ENCODE results near the gene DNAH9.
A peak's percentile ranks its signal among the peaks of the same experiment; 100 is the strongest.

DNAH9 gene

GRCh38 chr17:11598274-11599221 is at the start of gene DNAH9:
TSS of gene DNAH9 (plus strand) at chr17:11598470. CDS start at chr17:11598499, 29 bp downstream.
- peak; percentile 92 for DNase-seq (ENCODE audit: low spot score)

GRCh38 chr17:11550431-11550830 is 47.8 kb upstream of the DNAH9 start:
- DNase-seq (ENCODE audit: low spot score): no peak

DNA sequence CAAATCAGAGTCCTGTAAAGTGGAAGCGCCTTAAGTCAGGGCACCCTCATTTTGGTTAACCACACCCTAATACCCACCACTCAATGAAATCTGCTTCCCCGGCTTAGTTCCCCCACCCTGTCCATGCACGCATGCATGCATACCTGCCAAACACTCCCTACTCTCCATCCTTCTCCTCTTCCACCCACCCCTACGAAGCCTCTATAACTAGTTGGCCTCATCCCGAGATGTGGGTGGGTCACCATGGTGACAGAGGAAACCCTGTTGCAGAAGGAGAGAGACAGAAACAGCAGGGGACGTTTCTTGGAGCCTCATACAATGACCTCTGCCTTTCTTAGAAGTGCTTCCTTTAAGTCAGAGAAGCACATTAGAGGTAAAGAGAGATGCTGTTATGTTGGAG is 46.8 kb upstream of the DNAH9 start:
- no peak for DNase-seq (ENCODE audit: low spot score)

GRCh38 chr17:11553135-11553534 is 45.1 kb upstream of the DNAH9 start:
- no peak for DNase-seq (ENCODE audit: low spot score)

DNA sequence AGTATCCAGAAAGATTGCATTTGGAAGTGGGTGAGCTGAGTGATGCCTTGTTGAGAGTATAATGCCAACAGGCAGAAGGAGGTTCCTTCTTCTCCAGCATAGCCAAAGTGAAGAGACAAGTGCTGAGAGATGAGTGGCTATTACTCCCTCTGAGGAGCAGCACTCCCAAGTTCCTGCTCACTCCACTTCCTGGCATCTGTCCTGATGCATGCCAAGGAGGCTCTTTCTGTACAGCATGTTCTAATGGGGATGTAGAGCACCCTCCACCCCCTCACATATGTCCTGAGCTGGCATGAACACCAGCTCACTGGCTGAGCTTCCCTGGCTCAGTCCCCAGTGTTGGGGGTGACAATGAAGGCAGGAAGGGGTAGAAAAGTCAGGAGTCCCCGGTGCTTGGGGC is 44.2 kb upstream of the DNAH9 start:
- DNase-seq (ENCODE audit: low spot score): no peak

DNA sequence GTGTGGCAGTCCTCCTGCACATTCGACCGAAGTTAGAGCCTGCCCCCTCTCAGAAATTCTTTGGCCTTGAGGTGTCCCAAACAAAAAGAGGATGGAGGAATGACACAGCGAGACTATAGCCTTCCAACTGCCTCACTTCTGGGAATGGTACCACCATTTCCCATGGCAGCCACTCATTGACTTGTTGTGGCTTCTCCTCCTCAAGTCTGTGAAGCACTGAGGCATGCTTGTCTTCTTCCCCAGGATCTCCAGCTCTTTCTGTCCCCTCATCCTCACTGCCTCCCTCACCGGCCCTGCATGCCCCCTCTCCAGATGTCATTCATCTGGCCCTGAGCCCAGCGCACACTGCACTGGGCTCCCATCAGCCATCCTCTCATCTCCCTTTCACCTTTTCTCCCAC is 43.7 kb upstream of the DNAH9 start:
- no peak for DNase-seq (ENCODE audit: low spot score)

DNA sequence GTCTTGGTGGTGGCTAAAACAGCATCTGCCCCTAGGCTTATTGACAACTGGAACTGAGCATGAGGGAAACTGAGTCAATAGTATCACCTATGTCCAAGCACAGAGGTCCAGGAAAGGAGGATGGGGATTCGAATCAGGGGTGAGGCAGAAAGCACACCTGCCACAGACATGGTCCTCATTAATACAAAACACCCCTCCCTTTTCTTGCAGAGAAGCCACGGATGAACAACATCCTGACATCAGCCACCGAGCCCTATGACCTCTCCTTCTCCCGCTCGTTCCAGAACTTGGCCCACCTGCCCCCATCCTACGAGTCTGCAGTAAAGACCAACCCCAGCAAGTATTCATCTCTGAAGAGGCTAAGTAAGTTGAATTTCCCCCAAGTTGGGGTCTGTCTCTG is 42.7 kb upstream of the DNAH9 start:
- DNase-seq (ENCODE audit: low spot score): no peak

- no peak for DNase-seq (ENCODE audit: low spot score)
Observed at GRCh38 chr17:11557727-11558452, 40.4 kb upstream of the DNAH9 start.

- DNase-seq (ENCODE audit: low spot score): no peak
Observed at GRCh38 chr17:11558681-11559234, 39.5 kb upstream of the DNAH9 start.

DNA sequence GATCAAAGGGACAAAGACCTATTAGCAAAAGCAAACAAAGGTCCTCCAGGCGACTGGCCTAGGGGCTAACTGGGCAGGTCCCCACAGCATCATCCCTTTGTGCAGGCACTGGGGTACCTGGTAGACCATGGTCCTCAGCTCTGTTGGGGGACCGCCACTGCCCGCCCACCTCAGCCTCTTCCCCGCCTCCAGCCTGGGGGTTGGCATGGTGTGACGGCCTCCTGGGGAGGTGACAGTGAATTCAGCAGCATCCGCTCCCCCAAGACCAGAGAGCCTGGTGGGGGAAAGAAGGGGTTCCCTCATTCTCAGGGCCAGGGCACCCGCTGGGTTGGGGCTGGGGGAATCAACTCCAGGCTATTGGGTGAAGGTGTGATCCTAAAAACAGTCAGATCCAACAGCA is 38.7 kb upstream of the DNAH9 start:
- no peak for DNase-seq (ENCODE audit: low spot score)

DNA sequence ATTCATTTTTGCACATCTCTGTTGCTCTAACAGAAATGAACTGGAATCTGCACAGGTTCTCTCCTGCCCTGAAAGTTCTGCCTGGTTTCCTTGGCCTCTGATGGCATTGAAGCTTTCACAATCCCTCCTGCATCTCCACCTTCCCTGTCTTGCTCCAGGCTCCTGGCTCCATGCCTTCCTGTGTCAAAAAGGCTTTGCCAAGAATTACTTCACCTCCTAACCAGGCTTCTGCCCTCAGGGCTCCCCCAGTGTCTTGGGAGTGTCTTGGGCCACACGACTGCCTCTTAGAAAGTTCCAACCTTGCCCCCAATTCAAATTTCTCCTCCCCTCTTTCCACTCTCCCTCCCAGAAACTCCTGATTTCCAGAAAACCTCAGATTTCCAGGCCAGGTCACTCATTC is 37.0 kb upstream of the DNAH9 start:
- no peak for DNase-seq (ENCODE audit: low spot score)

- no peak for DNase-seq (ENCODE audit: low spot score)
Observed at GRCh38 chr17:11561702-11562101, 36.6 kb upstream of the DNAH9 start.

DNA sequence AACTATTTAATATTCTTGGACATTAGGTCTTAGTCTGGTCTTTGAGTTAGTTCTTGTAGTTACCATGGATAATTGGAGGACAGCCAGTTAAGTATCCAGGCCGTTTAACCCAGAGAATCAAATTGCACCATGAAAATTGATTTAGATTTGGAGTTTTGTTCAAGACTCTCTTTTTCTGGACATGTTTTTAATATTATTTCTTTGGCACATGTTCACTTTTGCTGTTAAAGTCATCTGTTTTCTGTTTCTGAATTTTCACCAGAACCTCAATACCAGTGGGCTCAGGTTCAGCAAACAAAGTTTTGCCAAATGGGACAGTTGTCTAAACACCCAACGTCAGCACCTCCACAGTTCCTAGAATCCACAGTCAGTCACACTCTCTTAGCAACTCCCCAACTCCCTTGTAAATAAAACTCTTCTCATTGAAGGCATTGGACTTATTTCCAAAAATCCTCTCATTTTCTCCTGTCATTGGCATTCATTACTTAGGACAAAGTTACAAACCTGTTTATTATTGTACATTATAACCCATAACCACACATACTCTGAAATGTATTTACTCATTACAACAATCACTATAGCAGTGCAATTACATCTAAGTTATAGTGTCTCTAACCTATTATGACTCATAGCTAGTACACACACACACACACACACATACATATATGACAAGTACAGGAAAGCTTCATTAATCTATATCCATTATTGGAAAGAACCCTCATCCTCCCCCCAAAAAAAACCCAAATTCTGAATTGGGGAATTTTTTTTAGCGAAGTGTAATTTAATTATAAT is 33.5 kb upstream of the DNAH9 start:
- DNase-seq (ENCODE audit: low spot score): no peak

GRCh38 chr17:11565591-11565990 is 32.7 kb upstream of the DNAH9 start:
- no peak for DNase-seq (ENCODE audit: low spot score)

DNA sequence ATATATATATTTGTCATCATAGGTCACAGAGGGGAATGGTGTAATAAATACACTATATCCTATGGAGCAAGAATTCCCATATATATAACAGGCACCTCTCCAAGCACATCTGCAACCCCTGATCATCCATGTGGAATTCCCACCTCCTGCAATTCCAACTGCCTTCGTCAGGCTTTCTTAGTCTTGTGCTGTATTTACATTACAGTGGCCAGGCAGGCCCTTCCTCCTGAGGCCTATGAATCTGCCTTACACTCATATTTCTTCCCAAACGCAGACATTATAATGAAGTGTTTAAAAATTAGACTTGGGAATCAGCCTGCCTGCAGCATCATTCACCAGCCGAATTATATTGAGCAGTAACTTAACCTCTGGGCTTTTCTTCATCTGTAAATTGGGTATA is 19.3 kb upstream of the DNAH9 start:
- DNase-seq (ENCODE audit: low spot score): no peak

DNA sequence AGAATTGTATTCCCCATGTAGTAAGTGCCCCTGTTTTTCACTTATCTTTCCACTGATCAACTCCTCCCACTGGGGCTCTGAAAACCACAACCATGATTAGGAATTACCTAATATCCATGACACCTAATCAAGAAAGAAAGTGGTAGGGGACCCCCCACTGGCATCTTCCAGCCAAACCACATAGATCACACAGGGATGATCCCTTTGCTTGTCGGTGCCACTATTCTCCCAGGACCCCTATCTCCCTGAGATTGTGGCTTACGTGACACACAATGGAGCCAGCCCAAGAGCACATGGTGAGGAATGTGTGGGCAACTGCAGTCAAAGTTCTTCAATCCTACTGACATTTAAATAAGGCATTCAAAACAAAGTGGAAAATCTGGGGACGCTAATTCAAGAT is 17.6 kb upstream of the DNAH9 start:
- DNase-seq (ENCODE audit: low spot score): no peak

DNA sequence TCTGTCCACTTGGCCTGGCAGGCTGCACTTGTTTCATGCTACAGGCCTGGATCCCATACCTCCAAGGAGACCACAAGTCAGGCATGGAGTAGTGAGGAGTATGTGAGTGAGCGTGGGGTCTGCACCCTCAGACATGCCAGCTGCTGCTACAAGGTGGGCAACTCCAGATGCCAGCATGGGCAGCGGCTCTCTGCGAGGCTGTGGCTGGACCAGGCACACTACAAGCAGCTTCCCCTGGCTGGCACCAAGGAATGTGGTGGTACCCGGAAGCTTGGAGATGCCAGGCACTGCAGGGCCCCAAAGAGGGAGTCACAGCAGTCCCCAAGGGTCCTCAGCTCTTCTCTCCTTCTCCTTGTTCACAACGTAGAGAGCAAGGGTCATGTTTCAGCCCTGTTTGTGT is 16.1 kb upstream of the DNAH9 start:
- DNase-seq (ENCODE audit: low spot score): no peak

DNA sequence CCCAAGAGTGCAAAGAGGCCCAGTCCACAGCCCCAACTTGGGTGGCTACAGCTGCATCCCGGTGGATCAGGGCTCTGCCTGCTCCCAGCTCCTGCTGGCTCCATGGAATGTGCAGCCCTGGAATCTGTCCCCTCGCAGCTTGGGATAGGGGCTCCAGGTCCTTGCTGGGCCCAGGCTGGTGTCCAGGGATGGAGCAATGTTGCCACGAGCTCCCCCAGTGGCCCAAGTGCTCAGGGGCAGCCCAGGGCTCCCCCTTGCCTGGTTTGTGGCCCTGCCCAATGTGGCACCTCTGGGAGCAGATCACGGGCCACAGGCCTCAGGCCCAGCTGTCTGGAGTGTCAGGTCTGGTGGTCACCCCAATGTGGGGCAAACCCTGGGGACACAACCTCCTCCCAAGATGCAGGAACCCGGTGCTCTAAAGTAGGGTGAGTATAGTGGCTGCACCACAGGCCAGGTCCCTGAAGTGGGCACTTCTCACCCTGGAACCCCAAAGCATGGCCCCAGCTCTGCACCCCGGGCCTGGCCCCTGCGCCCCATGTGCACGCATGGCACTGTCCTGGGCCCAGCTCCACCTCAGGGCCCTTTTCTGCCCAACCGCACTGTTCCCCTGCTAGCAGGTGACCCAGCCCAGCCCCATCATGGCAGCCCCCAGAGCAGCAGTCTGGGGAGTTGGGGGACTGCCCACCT is 14.8 kb upstream of the DNAH9 start:
- DNase-seq (ENCODE audit: low spot score): no peak

GRCh38 chr17:11589716-11590115 is 8.6 kb upstream of the DNAH9 start:
- no peak for DNase-seq (ENCODE audit: low spot score)

- no peak for DNase-seq (ENCODE audit: low spot score)
Observed at GRCh38 chr17:11601661-11602060, 3.4 kb downstream of the DNAH9 start.

- no peak for DNase-seq (ENCODE audit: low spot score)
Observed at GRCh38 chr17:11608396-11608795, 10.1 kb downstream of the DNAH9 start.

All from SW480 (cell line).